ENCODE results near the gene GMPPA. TPM values are rescaled to one million over a fixed set of nuclear protein-coding genes. Genes with fewer than 3 reads are reported as not detected.

GMPPA gene
- total RNA-seq, 1 donor: 46.0 TPM

DNA sequence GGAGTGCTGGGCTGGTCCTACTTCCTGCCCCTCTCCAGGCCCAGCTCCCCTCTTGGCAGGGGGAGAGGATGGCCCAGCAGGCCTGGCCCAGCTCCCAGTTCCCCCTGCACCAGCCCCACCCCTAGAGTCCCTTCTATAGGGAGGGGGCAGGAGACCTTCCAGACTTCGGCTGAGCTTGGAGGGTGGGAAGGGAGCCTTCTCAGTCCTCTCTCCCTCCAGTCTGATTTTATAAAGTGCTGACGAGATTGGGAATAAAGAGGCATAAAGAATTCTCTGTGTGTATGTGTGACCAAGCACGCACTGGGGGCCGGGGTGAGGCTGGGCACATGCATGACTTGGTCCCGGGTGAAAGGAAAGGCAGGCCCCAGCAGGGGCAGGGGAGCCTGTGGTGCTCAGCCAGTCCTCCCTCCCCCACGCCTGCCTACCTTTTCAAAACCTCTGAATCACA, 39.8 kb downstream of the GMPPA start:
- TF ChIP-seq, protein P1, sequence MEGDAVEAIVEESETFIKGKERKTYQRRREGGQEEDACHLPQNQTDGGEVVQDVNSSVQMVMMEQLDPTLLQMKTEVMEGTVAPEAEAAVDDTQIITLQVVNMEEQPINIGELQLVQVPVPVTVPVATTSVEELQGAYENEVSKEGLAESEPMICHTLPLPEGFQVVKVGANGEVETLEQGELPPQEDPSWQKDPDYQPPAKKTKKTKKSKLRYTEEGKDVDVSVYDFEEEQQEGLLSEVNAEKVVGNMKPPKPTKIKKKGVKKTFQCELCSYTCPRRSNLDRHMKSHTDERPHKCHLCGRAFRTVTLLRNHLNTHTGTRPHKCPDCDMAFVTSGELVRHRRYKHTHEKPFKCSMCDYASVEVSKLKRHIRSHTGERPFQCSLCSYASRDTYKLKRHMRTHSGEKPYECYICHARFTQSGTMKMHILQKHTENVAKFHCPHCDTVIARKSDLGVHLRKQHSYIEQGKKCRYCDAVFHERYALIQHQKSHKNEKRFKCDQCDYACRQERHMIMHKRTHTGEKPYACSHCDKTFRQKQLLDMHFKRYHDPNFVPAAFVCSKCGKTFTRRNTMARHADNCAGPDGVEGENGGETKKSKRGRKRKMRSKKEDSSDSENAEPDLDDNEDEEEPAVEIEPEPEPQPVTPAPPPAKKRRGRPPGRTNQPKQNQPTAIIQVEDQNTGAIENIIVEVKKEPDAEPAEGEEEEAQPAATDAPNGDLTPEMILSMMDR (IDR thresholded peaks at IDR 0.05; ENCODE audit: extremely low read depth, low read depth, low read length): no peak
- Histone ChIP-seq H2AFZ (ENCODE audit: low read length) (no peak overlapping the region), H3K79me2 (ENCODE audit: insufficient read depth, low read length) (peaks cover 23% of the 10 kb centered on the region), H3K36me3 (ENCODE audit: insufficient read depth, low read length) (peaks cover 25% of the 10 kb centered on the region), H3K4me2 (ENCODE audit: insufficient read depth, low read length) (no peak overlapping the region), H3K4me1 (ENCODE audit: insufficient read depth, low read length) (peaks cover 11% of the 10 kb centered on the region), H4K20me1 (ENCODE audit: insufficient read depth, low read length) (peaks cover 34% of the 10 kb centered on the region), H3K9me3 (ENCODE audit: low read depth, low read length) (no peaks in the 10 kb centered on the region), H3K27ac (ENCODE audit: low read depth, low read length) (no peak overlapping the region), H3K27me3 (ENCODE audit: insufficient read depth, low read length) (no peaks in the 10 kb centered on the region), H3K4me3 (ENCODE audit: insufficient read depth, low read length) (no peak overlapping the region)
- no peak for DNase-seq (ENCODE audit: insufficient read length, low spot score, missing footprints)

DNA sequence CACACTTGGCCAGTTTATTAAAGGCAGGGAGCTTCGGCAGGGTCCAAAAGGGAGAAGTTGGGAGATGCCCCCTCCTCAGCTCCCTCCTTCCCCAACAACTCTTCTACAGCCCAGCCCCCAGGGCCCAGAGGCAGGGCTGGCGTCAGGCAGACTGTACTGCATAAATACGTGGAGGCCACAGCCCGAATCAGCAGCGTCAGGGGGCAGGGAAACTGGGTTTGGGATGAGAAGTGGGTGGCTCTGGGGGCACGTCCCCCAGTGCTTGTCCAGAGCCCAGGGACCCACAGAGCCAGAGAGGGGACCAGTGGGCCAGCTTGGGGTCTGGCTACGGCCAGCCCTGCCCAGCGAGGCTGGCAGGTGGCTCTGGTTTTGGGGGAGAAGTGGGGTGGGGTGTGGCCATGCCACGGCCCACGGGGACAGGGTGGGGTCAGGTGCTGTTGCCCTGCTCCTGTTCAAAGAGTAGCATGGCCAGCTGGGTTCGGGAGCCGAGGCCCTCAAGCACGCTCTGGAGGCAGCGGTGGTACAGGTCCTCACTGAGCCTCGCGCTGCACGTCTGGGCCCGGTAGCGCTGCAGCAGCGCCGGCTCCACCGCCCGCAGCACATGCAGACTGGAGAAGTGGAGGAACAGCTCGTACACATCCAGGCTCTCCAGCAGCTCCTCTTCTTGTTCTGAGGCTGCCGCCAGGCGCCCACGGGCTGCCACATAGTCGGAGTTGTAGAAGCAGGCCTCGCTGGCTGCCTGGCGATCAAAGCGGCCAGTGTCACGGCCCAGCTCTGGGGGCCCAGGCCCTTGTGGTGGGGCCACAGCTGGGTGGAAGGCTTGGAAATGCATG, 40.5 kb downstream of the GMPPA start:
- Histone ChIP-seq H3K36me3 (ENCODE audit: insufficient read depth, low read length) (peaks cover 25% of the 10 kb centered on the region), H3K9me3 (ENCODE audit: low read depth, low read length) (no peaks in the 10 kb centered on the region), H3K4me3 (ENCODE audit: insufficient read depth, low read length) (no peak overlapping the region), H2AFZ (ENCODE audit: low read length) (no peak overlapping the region), H4K20me1 (ENCODE audit: insufficient read depth, low read length) (peaks cover 35% of the 10 kb centered on the region), H3K27me3 (ENCODE audit: insufficient read depth, low read length) (no peaks in the 10 kb centered on the region), H3K4me1 (ENCODE audit: insufficient read depth, low read length) (peaks cover 11% of the 10 kb centered on the region), H3K27ac (ENCODE audit: low read depth, low read length) (no peak overlapping the region), H3K79me2 (ENCODE audit: insufficient read depth, low read length) (peaks cover 23% of the 10 kb centered on the region), H3K4me2 (ENCODE audit: insufficient read depth, low read length) (no peak overlapping the region)
- TF ChIP-seq, protein P1 (IDR thresholded peaks at IDR 0.05; ENCODE audit: extremely low read depth, low read depth, low read length): no peak
- DNase-seq (ENCODE audit: insufficient read length, low spot score, missing footprints): no peak

DNA sequence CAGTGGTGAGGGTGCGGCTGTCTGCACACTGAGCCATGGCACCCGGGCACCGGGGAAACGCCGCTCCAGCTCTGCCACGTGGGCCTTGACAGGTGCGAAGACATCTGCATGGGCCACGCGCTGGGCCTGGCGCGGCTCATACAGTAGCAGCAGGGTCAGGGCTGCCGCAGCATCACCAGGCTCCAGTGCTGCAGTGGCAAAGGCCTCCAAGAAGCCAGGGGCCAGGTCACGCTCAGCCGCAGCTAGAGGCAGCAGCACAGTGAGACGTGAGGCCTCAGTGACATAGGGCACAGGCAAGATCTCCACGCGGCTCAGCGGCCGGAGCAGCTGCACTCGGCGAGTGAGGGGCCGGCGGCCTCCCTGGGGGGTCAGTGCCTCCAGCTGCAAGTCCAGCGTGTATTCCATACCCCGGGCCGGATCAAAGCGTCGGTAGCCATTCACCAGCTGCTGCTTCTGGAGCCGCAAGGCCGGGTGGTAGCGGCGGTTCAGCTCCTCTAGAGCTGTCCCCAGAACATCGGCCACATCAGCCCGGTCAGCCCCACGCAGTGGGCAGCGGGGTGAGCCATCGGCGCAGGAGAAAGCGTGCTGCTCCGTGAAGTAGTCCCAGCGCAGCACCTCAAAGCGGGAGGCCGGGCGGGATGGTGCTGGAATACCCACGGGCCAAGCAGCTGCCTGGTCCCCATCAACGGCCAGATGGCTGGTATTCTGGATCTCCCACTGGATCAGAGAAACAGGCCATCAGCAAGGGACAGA, 41.4 kb downstream of the GMPPA start:
- no peak overlapping the region for H3K27ac ChIP-seq (ENCODE audit: low read depth, low read length)
- H3K4me2 ChIP-seq (ENCODE audit: insufficient read depth, low read length): no peak overlapping the region

More for the DNA sequence above, 41.4 kb downstream of the GMPPA start:
- peaks cover 23% of the 10 kb centered on the region for H3K79me2 ChIP-seq (ENCODE audit: insufficient read depth, low read length)
- DNase-seq (ENCODE audit: insufficient read length, low spot score, missing footprints): no peak
- no peak overlapping the region for H3K4me3 ChIP-seq (ENCODE audit: insufficient read depth, low read length)
- H3K36me3 ChIP-seq (ENCODE audit: insufficient read depth, low read length): peaks cover 25% of the 10 kb centered on the region
- no peaks in the 10 kb centered on the region for H3K27me3 ChIP-seq (ENCODE audit: insufficient read depth, low read length)
- peaks cover 41% of the 10 kb centered on the region for H4K20me1 ChIP-seq (ENCODE audit: insufficient read depth, low read length)
- TF ChIP-seq, protein P1 (IDR thresholded peaks at IDR 0.05; ENCODE audit: extremely low read depth, low read depth, low read length): no peak
- H2AFZ ChIP-seq (ENCODE audit: low read length): no peak overlapping the region
- H3K9me3 ChIP-seq (ENCODE audit: low read depth, low read length): no peaks in the 10 kb centered on the region
- peaks cover 14% of the 10 kb centered on the region for H3K4me1 ChIP-seq (ENCODE audit: insufficient read depth, low read length)
